ENCODE results near the gene CCK.

The CCK gene

GRCh38 chr3:42226470-42227425, 39.2 kb downstream of the CCK start:
- Histone ChIP-seq H2BK12ac (ENCODE audit: low read length in 2 of 2) (no peak overlapping the region), H4K91ac (ENCODE audit: low read length) (no peak overlapping the region), H3K4me1 (ENCODE audit: control insufficient read depth, insufficient read depth, low read depth, low read length) (peaks cover 3% of the 10 kb centered on the region), H3K9ac (ENCODE audit: low read length) (no peak overlapping the region), H2BK5ac (ENCODE audit: low read depth, low read length, poor library complexity, severe bottlenecking) (no peak overlapping the region), H3K18ac (ENCODE audit: low read depth in 1 of 2, low read length in 2 of 2) (no peak overlapping the region), H2AFZ (ENCODE audit: low read depth, low read length) (no peak overlapping the region), H3K9me3 (ENCODE audit: control insufficient read depth, low read length) (no peaks in the 10 kb centered on the region), H4K8ac (ENCODE audit: low read length) (no peak overlapping the region), H3K4me3 (ENCODE audit: insufficient read depth in 1 of 2, low read depth in 1 of 2, low read length in 2 of 2) (no peak overlapping the region), H3K27me3 (ENCODE audit: control insufficient read depth in 1 of 2, insufficient read depth in 1 of 2, low read length in 2 of 2) (peaks cover 0 to 3% of the 10 kb centered on the region in 2 experiments), H3K4ac (ENCODE audit: low read depth in 1 of 2, low read length in 2 of 2) (no peak overlapping the region), H3K23ac (ENCODE audit: low read length in 2 of 2) (no peak overlapping the region), H3K36me3 (ENCODE audit: control insufficient read depth in 1 of 2, insufficient read depth in 2 of 2, low read depth in 1 of 2, low read length in 2 of 2) (peaks cover 21 to 52% of the 10 kb centered on the region in 2 experiments), H2BK15ac (ENCODE audit: low read depth, poor library complexity, severe bottlenecking) (no peak overlapping the region), H2BK120ac (ENCODE audit: low read depth, low read length) (no peak overlapping the region), H3K27ac (ENCODE audit: low read length, poor library complexity, severe bottlenecking) (no peak overlapping the region), H3K4me2 (ENCODE audit: low read length, poor library complexity, severe bottlenecking) (no peak overlapping the region), H2AK5ac (ENCODE audit: low read length, severe bottlenecking) (no peak overlapping the region), H3K79me1 (replicated peaks; ENCODE audit: low read length, poor library complexity, severe bottlenecking) (no peaks in the 10 kb centered on the region), H3K14ac (ENCODE audit: low read length in 2 of 2) (no peak overlapping the region)
- no peak for DNase-seq
- 87% methylated on average over 11 of the region's 11 CpGs for WGBS

- H3K14ac ChIP-seq (ENCODE audit: low read length in 2 of 2), result no peak overlapping the region
- no peak overlapping the region for H3K4me3 ChIP-seq (ENCODE audit: insufficient read depth in 1 of 2, low read depth in 1 of 2, low read length in 2 of 2)
- no peak for DNase-seq
- H3K79me1 ChIP-seq (replicated peaks; ENCODE audit: low read length, poor library complexity, severe bottlenecking), result no peaks in the 10 kb centered on the region
- H3K4ac ChIP-seq (ENCODE audit: low read depth in 1 of 2, low read length in 2 of 2), result no peak overlapping the region
- no peak overlapping the region for H3K4me2 ChIP-seq (ENCODE audit: low read length, poor library complexity, severe bottlenecking)
- no peak overlapping the region for H2AFZ ChIP-seq (ENCODE audit: low read depth, low read length)
- H2BK120ac ChIP-seq (ENCODE audit: low read depth, low read length), result no peak overlapping the region
- WGBS, result 72% methylated on average over 3 of the region's 5 CpGs
- no peak overlapping the region for H3K18ac ChIP-seq (ENCODE audit: low read depth in 1 of 2, low read length in 2 of 2)
- no peaks in the 10 kb centered on the region for H3K9me3 ChIP-seq (ENCODE audit: control insufficient read depth, low read length)
- peaks cover 28 to 62% of the 10 kb centered on the region in 2 experiments for H3K36me3 ChIP-seq (ENCODE audit: control insufficient read depth in 1 of 2, insufficient read depth in 2 of 2, low read depth in 1 of 2, low read length in 2 of 2)
- H2BK15ac ChIP-seq (ENCODE audit: low read depth, poor library complexity, severe bottlenecking), result no peak overlapping the region
- H4K91ac ChIP-seq (ENCODE audit: low read length), result no peak overlapping the region
- no peak overlapping the region for H2BK5ac ChIP-seq (ENCODE audit: low read depth, low read length, poor library complexity, severe bottlenecking)
- H3K27ac ChIP-seq (ENCODE audit: low read length, poor library complexity, severe bottlenecking), result no peak overlapping the region
- no peak overlapping the region for H3K23ac ChIP-seq (ENCODE audit: low read length in 2 of 2)
- no peaks in the 10 kb centered on the region for H3K27me3 ChIP-seq (ENCODE audit: control insufficient read depth in 1 of 2, insufficient read depth in 1 of 2, low read length in 2 of 2)
- no peak overlapping the region for H3K9ac ChIP-seq (ENCODE audit: low read length)
- H4K8ac ChIP-seq (ENCODE audit: low read length), result no peak overlapping the region
- no peak overlapping the region for H2AK5ac ChIP-seq (ENCODE audit: low read length, severe bottlenecking)
- no peak overlapping the region for H2BK12ac ChIP-seq (ENCODE audit: low read length in 2 of 2)
- H3K4me1 ChIP-seq (ENCODE audit: control insufficient read depth, insufficient read depth, low read depth, low read length), result peaks cover 3% of the 10 kb centered on the region
Measured at GRCh38 chr3:42225486-42226363, 40.3 kb downstream of the CCK start.

GRCh38 chr3:42224658-42225421, 41.1 kb downstream of the CCK start:
- Histone ChIP-seq H3K4me1 (ENCODE audit: control insufficient read depth, insufficient read depth, low read depth, low read length) (peaks cover 2% of the 10 kb centered on the region), H3K27me3 (ENCODE audit: control insufficient read depth in 1 of 2, insufficient read depth in 1 of 2, low read length in 2 of 2) (no peaks in the 10 kb centered on the region), H2BK5ac (ENCODE audit: low read depth, low read length, poor library complexity, severe bottlenecking) (no peak overlapping the region), H3K79me1 (replicated peaks; ENCODE audit: low read length, poor library complexity, severe bottlenecking) (no peaks in the 10 kb centered on the region), H2AFZ (ENCODE audit: low read depth, low read length) (no peak overlapping the region), H3K18ac (ENCODE audit: low read depth in 1 of 2, low read length in 2 of 2) (no peak overlapping the region), H3K14ac (ENCODE audit: low read length in 2 of 2) (no peak overlapping the region), H3K4me3 (ENCODE audit: insufficient read depth in 1 of 2, low read depth in 1 of 2, low read length in 2 of 2) (no peak overlapping the region), H3K23ac (ENCODE audit: low read length in 2 of 2) (no peak overlapping the region), H2AK5ac (ENCODE audit: low read length, severe bottlenecking) (no peak overlapping the region), H4K91ac (ENCODE audit: low read length) (no peak overlapping the region), H2BK120ac (ENCODE audit: low read depth, low read length) (no peak overlapping the region), H3K36me3 (ENCODE audit: control insufficient read depth in 1 of 2, insufficient read depth in 2 of 2, low read depth in 1 of 2, low read length in 2 of 2) (peaks cover 36 to 71% of the 10 kb centered on the region in 2 experiments), H2BK15ac (ENCODE audit: low read depth, poor library complexity, severe bottlenecking) (no peak overlapping the region), H3K4me2 (ENCODE audit: low read length, poor library complexity, severe bottlenecking) (no peak overlapping the region), H2BK12ac (ENCODE audit: low read length in 2 of 2) (no peak overlapping the region), H3K4ac (ENCODE audit: low read depth in 1 of 2, low read length in 2 of 2) (no peak overlapping the region), H4K8ac (ENCODE audit: low read length) (no peak overlapping the region), H3K9me3 (ENCODE audit: control insufficient read depth, low read length) (no peaks in the 10 kb centered on the region), H3K27ac (ENCODE audit: low read length, poor library complexity, severe bottlenecking) (no peak overlapping the region), H3K9ac (ENCODE audit: low read length) (no peak overlapping the region)
- whole genome bisulfite sequencing, result 64% methylated on average over 9 of the region's 12 CpGs
- DNase-seq, result peak; percentile 54
